CD4-positive, alpha-beta memory T cell (primary cell): Measurements from ENCODE around the gene SAFB. TPM values are rescaled to one million over a fixed set of nuclear protein-coding genes. Genes with fewer than 3 reads are reported as not detected.

ENCODE experiments used
- CTCF ChIA-PET: fragments of 350-600 bp; sonication (Branson Sonifier 250); formaldehyde crosslinking; loops from one replicate; lab custom pipeline; 2021; ENCODE audit warnings: inconsistent platforms; ENCODE audit not compliant: partially characterized antibody; lab: Charles Lee
- POLR2A ChIA-PET: fragments of 350-600 bp; sonication (Branson Sonifier 250); formaldehyde crosslinking; loops from one replicate; lab custom pipeline; 2021; ENCODE audit not compliant: partially characterized antibody; lab: Charles Lee
- DNase-seq, 5 donors: peaks; one replicate each; pipeline versions ENCODE4 v3.0.0 to v3.0.0-alpha.2; 2020 to 2022; ENCODE audit warnings: mixed read lengths in 1 of 5
- H3K27ac ChIP-seq: one replicate; pipeline ENCODE4 v1.7.0; 2013; ENCODE audit warnings: low read depth, low read length
- H3K27me3 ChIP-seq: 2 replicates; pipeline ENCODE4 v1.7.0; 2013; ENCODE audit warnings: mild to moderate bottlenecking, low read length, moderate library complexity; ENCODE audit not compliant: insufficient read depth
- H3K36me3 ChIP-seq: 2 replicates; pipeline ENCODE4 v1.7.0; 2013; ENCODE audit warnings: mild to moderate bottlenecking, low read length, moderate library complexity; ENCODE audit not compliant: insufficient read depth
- H3K4me1 ChIP-seq: 2 replicates; pipeline ENCODE4 v1.7.0; 2013; ENCODE audit warnings: mild to moderate bottlenecking, low read length, moderate library complexity; ENCODE audit not compliant: insufficient read depth
- H3K4me3 ChIP-seq, 2 donors: one replicate each; pipeline ENCODE4 v1.7.0; 2013; ENCODE audit warnings: low read length in 2 of 2, mild to moderate bottlenecking in 1 of 2
- H3K9me3 ChIP-seq, 2 donors: one replicate each; pipeline ENCODE4 v1.7.0; 2013; ENCODE audit warnings: low read length in 2 of 2, control low read depth in 1 of 2; ENCODE audit not compliant: control insufficient read depth in 1 of 2
- H3K27ac Mint-ChIP-seq, 7 donors: one replicate each; pipeline ENCODE4 v1.8.0; 2020 to 2021; ENCODE audit warnings: mixed read lengths in 7 of 7, mild to moderate bottlenecking in 6 of 7, inconsistent platforms in 3 of 7, moderate library complexity in 3 of 7
- H3K27me3 Mint-ChIP-seq, 2 donors: one replicate each; pipeline ENCODE4 v1.8.0; 2020 to 2021; ENCODE audit warnings: mixed read lengths in 2 of 2
- H3K36me3 Mint-ChIP-seq, 2 donors: one replicate each; pipeline ENCODE4 v1.8.0; 2020 to 2021; ENCODE audit warnings: mixed read lengths in 2 of 2, inconsistent platforms in 1 of 2, mild to moderate bottlenecking in 1 of 2
- H3K4me1 Mint-ChIP-seq, 4 donors: one replicate each; pipeline ENCODE4 v1.8.0; 2020 to 2021; ENCODE audit warnings: mixed read lengths in 4 of 4, mild to moderate bottlenecking in 1 of 4
- H3K4me3 Mint-ChIP-seq, 8 donors: one replicate each; pipeline ENCODE4 v1.8.0; 2020 to 2021; ENCODE audit warnings: mixed read lengths in 8 of 8, mild to moderate bottlenecking in 7 of 8, moderate library complexity in 6 of 8, inconsistent platforms in 3 of 8
- H3K9me3 Mint-ChIP-seq, 8 donors: one replicate each; pipeline ENCODE4 v1.8.0; 2020 to 2021; ENCODE audit warnings: mixed read lengths in 8 of 8, mild to moderate bottlenecking in 5 of 8, inconsistent platforms in 3 of 8, moderate library complexity in 1 of 8
- intact Hi-C: fragments of 100-400 bp; cut with micrococcal nuclease; formaldehyde crosslinking; loops from one replicate; pipeline ENCODE4 v1.15.1; 2023
- polyA plus RNA-seq, 2 donors: library from polyadenylated mRNA; unstranded; fragments of 300-500 nt; fragmentation: Illumina TruSeq; gene quantifications; one replicate each; pipeline ENCODE4 v1.2.3, GENCODE V29; 2021
- total RNA-seq, 2 experiments: library from RNA; stranded (reverse); gene quantifications; one replicate each; pipeline ENCODE4 v1.2.3, GENCODE V29; 2021

The SAFB gene
- total and polyA plus RNA-seq, 4 experiments from 2014 or later = 14.6 to 211 (median 159) TPM

GRCh38 chr19:5677580-5677979 is 54.7 kb downstream of the SAFB start:
- Mint-ChIP-seq H3K27ac (peak overlapping the region in 1 of 7 donors; percentile 68), H3K36me3 (peaks cover 0 to 4% of the 10 kb centered on the region in 2 donors), H3K27me3 (no peaks in the 10 kb centered on the region), H3K4me1 (peaks cover 16 to 33% (median 28%) of the 10 kb centered on the region in 4 donors), H3K4me3 (no peak overlapping the region), H3K9me3 (peaks cover 0 to 6% (median 0%) of the 10 kb centered on the region in 8 donors)
- H3K27me3 ChIP-seq = no peaks in the 10 kb centered on the region
- no peaks in the 10 kb centered on the region for H3K36me3 ChIP-seq
- no peak overlapping the region for H3K27ac ChIP-seq
- CTCF ChIA-PET = interaction anchor here (2.1 kb wide), 1 partner anchor 9 kb away, joined by 7 read pairs; no protein-coding TSS in a partner anchor
- peak in 1 of 5 donors; percentile 29 for DNase-seq
- H3K9me3 ChIP-seq = no peaks in the 10 kb centered on the region
- intact Hi-C loops = no loop called here
- POLR2A ChIA-PET = interaction anchor here (1.2 to 2.1 kb wide), 3 partner anchors 9 to 13 kb away, joined by 4 to 6 read pairs (median 5); no protein-coding TSS in a partner anchor
- no peak overlapping the region for H3K4me3 ChIP-seq
- peaks cover 21% of the 10 kb centered on the region for H3K4me1 ChIP-seq

- H3K27me3 Mint-ChIP-seq = no peaks in the 10 kb centered on the region
- Histone ChIP-seq H3K27ac (no peak overlapping the region), H3K4me1 (peaks cover 21% of the 10 kb centered on the region), H3K4me3 (no peak overlapping the region), H3K27me3 (no peaks in the 10 kb centered on the region), H3K9me3 (no peaks in the 10 kb centered on the region), H3K36me3 (no peaks in the 10 kb centered on the region)
- ChIA-PET POLR2A (interaction anchor here (0.6 to 2.8 kb wide), 3 partner anchors 9 to 1084 kb away, joined by 4 to 13 read pairs (median 4); no protein-coding TSS in a partner anchor), CTCF (no interaction called here)
- peaks cover 17 to 35% (median 28%) of the 10 kb centered on the region in 4 donors for H3K4me1 Mint-ChIP-seq
- no peak overlapping the region for H3K27ac Mint-ChIP-seq
- peak overlapping the region in 1 of 8 donors; percentile 12 for H3K4me3 Mint-ChIP-seq
- peak in 1 of 5 donors; percentile 33 for DNase-seq
- intact Hi-C loops = no loop called here
- peaks cover 0 to 6% (median 0%) of the 10 kb centered on the region in 8 donors for H3K9me3 Mint-ChIP-seq
- peaks cover 0 to 4% of the 10 kb centered on the region in 2 donors for H3K36me3 Mint-ChIP-seq
Measured at GRCh38 chr19:5678071-5678718, 55.3 kb downstream of the SAFB start.

GRCh38 chr19:5679289-5680083 is 56.6 kb downstream of the SAFB start:
- peaks cover 18 to 41% (median 26%) of the 10 kb centered on the region in 4 donors for H3K4me1 Mint-ChIP-seq
- Histone ChIP-seq H3K36me3 (no peaks in the 10 kb centered on the region), H3K27me3 (no peaks in the 10 kb centered on the region), H3K4me1 (peaks cover 21% of the 10 kb centered on the region), H3K27ac (peak overlapping the region; percentile 87), H3K4me3 (peak overlapping the region; percentile 62 to 96), H3K9me3 (no peaks in the 10 kb centered on the region)
- ChIA-PET CTCF (no interaction called here), POLR2A (interaction anchor here (0.6 to 2.8 kb wide), 6 partner anchors 7 to 56 kb away, joined by 3 to 13 read pairs (median 4); partner anchors contain the start of genes RPL36 and SAFB)
- no peaks in the 10 kb centered on the region for H3K27me3 Mint-ChIP-seq
- peaks cover 0 to 4% of the 10 kb centered on the region in 2 donors for H3K36me3 Mint-ChIP-seq
- peak overlapping the region; percentile 87 to 98 (median 93) for H3K4me3 Mint-ChIP-seq
- H3K27ac Mint-ChIP-seq = peak overlapping the region; percentile 94 to 100 (median 99)
- intact Hi-C loops = loop anchor here (1.0 to 2.0 kb wide), 6 partner anchors 11 to 299 kb away; partner anchors contain the start of genes CATSPERD, LONP1, RANBP3 and RPL36
- DNase-seq = no peak
- H3K9me3 Mint-ChIP-seq = peaks cover 0 to 6% (median 0%) of the 10 kb centered on the region in 8 donors

GRCh38 chr19:5680084-5680436 is 57.2 kb downstream of the SAFB start:
- no peaks in the 10 kb centered on the region for H3K9me3 ChIP-seq
- peak in 1 of 5 donors; percentile 48 for DNase-seq
- peak overlapping the region; percentile 87 for H3K27ac ChIP-seq
- no peaks in the 10 kb centered on the region for H3K36me3 ChIP-seq
- H3K27me3 ChIP-seq = no peaks in the 10 kb centered on the region
- Mint-ChIP-seq H3K27me3 (no peaks in the 10 kb centered on the region), H3K4me1 (peaks cover 18 to 41% (median 26%) of the 10 kb centered on the region in 4 donors), H3K4me3 (peak overlapping the region; percentile 87 to 98 (median 93)), H3K9me3 (peaks cover 0 to 6% (median 0%) of the 10 kb centered on the region in 8 donors), H3K27ac (peak overlapping the region; percentile 94 to 100 (median 99)), H3K36me3 (peaks cover 0 to 4% of the 10 kb centered on the region in 2 donors)
- POLR2A ChIA-PET = interaction anchor here (0.6 to 2.8 kb wide), 5 partner anchors 10 to 57 kb away, joined by 3 to 13 read pairs (median 4); partner anchors contain the start of genes RPL36 and SAFB
- H3K4me1 ChIP-seq = peaks cover 21% of the 10 kb centered on the region
- CTCF ChIA-PET = no interaction called here
- intact Hi-C loops = loop anchor here (1.0 to 2.0 kb wide), 6 partner anchors 10 to 299 kb away; partner anchors contain the start of genes CATSPERD, LONP1, RANBP3 and RPL36
- H3K4me3 ChIP-seq = peak overlapping the region; percentile 62 to 96

GRCh38 chr19:5680437-5681368 is 57.8 kb downstream of the SAFB start, which contains the start of the genes HSD11B1L and MICOS13:
Gene HSD11B1L (plus strand): TSS chr19:5681027. CDS start chr19:5684833, 3,806 bp downstream.
Gene MICOS13 (minus strand): TSS chr19:5680516. CDS start chr19:5680486, 30 bp downstream.
- Histone ChIP-seq H3K27ac (peak within 1 kb of the TSS; percentile 87), H3K4me3 (peak within 1 kb of the TSS; percentile 62 to 96), H3K36me3 (no peaks in the 10 kb centered on the region), H3K9me3 (no peaks in the 10 kb centered on the region), H3K4me1 (peaks cover 21% of the 10 kb centered on the region), H3K27me3 (no peaks in the 10 kb centered on the region)
- H3K4me1 Mint-ChIP-seq = peaks cover 18 to 41% (median 26%) of the 10 kb centered on the region in 4 donors
- ChIA-PET POLR2A (interaction anchor here (1.0 to 2.8 kb wide), 4 partner anchors 9 to 58 kb away, joined by 3 to 13 read pairs (median 6); partner anchors contain the start of genes RPL36 and SAFB), CTCF (interaction anchor here (1.2 kb wide), 1 partner anchor 9 kb away, joined by 6 read pairs; the partner anchor contains the start of gene RPL36)
- H3K27ac Mint-ChIP-seq = peak within 1 kb of the TSS; percentile 94 to 100 (median 99)
- intact Hi-C loops = loop anchor here (1.0 to 2.0 kb wide), 6 partner anchors 10 to 298 kb away; partner anchors contain the start of genes CATSPERD, LONP1, RANBP3 and RPL36
- H3K9me3 Mint-ChIP-seq = peaks cover 0 to 6% (median 0%) of the 10 kb centered on the region in 8 donors
- peak; percentile 99 to 100 (median 99) for DNase-seq
- H3K36me3 Mint-ChIP-seq = peaks cover 0 to 4% of the 10 kb centered on the region in 2 donors
- peak within 1 kb of the TSS; percentile 87 to 98 (median 93) for H3K4me3 Mint-ChIP-seq
- no peaks in the 10 kb centered on the region for H3K27me3 Mint-ChIP-seq
